ENCODE results near the gene ESD.
A peak's percentile ranks its signal among the peaks of the same experiment; 100 is the strongest.

ESD gene

DNA sequence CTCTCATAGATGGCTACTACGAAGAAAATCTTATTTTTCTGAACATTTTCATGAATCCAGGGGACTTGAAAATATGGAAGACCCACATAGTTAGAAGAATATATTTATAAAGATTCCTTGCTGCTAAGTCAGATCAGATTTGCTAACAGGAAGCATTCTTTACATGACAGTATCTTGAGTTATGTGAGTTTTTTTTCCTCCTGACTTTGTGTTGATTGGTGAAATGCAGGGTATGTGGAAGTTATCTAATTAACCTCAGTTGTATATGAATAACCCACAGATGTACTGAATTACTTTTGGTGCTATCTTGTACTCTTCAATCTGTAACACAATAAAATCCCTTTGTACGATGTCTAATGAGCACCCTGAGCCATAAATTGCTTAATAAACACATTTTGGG lies 53.8 kb downstream of the ESD start:
- peak; percentile 73 for DNase-seq

DNA sequence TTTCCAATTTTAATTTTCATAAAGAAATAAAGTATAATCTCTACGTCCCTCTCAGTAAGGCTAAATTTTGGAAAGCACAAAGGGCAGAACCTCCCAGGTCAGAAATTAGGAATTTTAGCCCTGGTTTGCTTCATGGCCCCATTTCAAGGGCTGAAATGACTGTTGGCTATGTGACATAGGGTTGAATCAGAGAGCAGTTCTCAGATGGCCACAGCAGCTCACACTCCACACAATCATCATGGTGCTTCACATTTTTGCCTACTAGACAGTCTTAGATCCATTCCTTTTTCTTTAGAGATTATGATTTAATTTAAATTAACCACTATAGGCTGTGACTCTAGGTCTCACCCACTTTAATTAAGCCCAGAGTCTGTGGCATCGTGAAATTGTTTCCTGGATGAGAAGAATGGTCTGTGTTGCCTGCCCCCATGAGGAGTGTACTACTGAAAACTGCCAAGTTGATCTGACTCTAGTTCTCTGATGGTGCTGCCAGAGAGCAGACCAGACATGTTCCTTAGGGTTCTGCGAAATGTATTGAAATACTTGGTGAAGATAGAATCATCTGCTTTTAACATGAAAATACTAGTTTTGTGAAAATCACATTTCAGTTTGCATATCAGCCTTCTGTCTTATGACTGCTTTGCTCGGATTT lies 57.4 kb downstream of the ESD start:
- no peak for DNase-seq

- no peak for DNase-seq
Measured at GRCh38 chr13:46738766-46739165, 58.2 kb downstream of the ESD start.

DNA sequence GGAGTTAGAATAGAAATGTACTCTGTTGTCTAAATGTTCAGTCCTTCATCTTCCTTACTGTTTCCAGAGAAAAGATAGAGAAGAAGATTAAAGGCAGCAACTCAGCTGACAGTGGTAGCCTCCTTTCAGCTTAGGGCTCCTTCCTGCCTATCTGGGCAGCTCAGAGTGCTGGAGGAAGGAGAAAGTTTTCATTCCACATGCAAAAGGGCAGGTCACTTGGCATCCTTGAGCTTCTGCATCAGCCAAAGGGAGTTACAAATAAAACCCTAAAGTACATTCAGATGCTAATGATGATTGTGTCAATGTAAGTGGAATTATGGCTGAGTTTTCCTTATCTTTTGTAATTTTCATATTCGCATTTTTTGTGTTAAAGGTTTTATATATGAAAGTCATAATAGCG lies 58.9 kb downstream of the ESD start:
- DNase-seq: no peak

GRCh38 chr13:46736541-46737310 lies 60.2 kb downstream of the ESD start:
- DNase-seq: no peak

GRCh38 chr13:46735425-46735824 lies 61.5 kb downstream of the ESD start:
- no peak for DNase-seq

GRCh38 chr13:46731535-46731934 lies 65.4 kb downstream of the ESD start:
- DNase-seq: no peak

DNA sequence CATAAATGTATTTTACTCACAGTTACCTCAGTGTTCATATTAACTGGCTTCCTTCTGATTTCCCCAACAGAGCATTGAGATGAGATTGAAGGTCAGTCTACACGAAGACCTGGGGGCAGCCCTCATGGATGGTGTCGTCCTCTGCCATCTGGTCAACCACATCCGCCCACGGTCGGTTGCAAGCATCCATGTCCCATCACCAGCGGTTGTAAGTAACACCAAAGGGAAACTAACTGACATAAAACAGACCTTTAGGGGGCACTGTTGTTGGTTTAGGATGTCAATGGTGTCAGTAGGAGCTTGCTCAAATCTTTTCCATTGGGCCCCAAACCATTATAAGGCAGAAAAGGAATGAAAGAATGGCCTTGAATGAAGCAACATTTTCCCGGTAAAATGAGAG lies 68.2 kb downstream of the ESD start:
- no peak for DNase-seq

DNA sequence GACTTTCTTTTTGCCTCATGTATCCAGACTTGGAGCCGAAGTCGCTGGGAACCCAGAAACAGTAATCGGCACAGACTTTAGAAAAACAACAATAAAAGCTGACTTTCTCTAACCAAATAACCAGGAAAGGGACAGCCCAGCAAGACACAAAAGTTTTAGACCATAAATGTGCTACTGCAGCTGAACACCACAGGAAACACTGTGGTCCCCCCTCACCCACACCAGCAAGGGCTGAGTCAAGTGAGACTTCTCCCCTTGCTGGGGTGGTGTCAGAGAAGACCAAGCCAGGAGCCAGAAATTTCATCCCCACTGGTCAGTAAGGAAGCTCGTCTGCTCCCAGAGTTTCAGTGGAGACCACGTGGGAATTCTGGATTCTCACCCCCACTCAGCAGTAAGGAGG lies 70.6 kb downstream of the ESD start:
- DNase-seq: no peak

All from fibroblast of skin of right biceps (primary cell).